Measurements from ENCODE around the gene RAB3D. TPM values are rescaled to one million over a fixed set of nuclear protein-coding genes. Genes with fewer than 3 reads are reported as not detected.

RAB3D gene
- total and polyA plus RNA-seq, 10 of the 15 experiments (the other 5 are each of a cell fraction or from before 2014, with no cell fraction given), result 1.1 to 15.7 (median 6.2) TPM

- intact Hi-C loops (cut with micrococcal nuclease; ENCODE audit: unreplicated experiment), result no loop called here
- H3K4me1 ChIP-seq (ENCODE audit: control insufficient read depth, insufficient read depth, low read length), result peaks cover 4% of the 10 kb centered on the region; the same call in 1 of the 2 replicates
- ATAC-seq (no peak), DNase-seq (ENCODE audit: low read depth, low spot score) (no peak), FAIRE-seq (no peak)
- in situ Hi-C loops (cut with MboI), result no loop called here
- no peak overlapping the region for H3K27ac ChIP-seq (ENCODE audit: control insufficient read depth, insufficient read depth)
- ChIA-PET CTCF (interaction anchor here (0.6 kb wide), 1 partner anchor 39 kb away, joined by 3 read pairs; no protein-coding TSS in a partner anchor), SMC1A (ENCODE audit: uncharacterized antibody, unreplicated experiment) (interaction anchor here (1.5 kb wide), 1 partner anchor 13 kb away, joined by 3 read pairs; the partner anchor contains the start of gene CCDC159), RAD21 (ENCODE audit: unreplicated experiment) (no interaction called here), POLR2A (interaction anchor here (0.7 kb wide), 1 partner anchor 130 kb away, joined by 4 read pairs; no protein-coding TSS in a partner anchor)
- no peaks in the 10 kb centered on the region for H3K36me3 ChIP-seq (ENCODE audit: control insufficient read depth in 2 of 2, insufficient read depth in 2 of 2, low read length in 1 of 2)
- H3K9me3 ChIP-seq (replicated peaks; ENCODE audit: control insufficient read depth, insufficient read depth, low read length), result no peaks in the 10 kb centered on the region
- no TSS peak for BruUV-seq (replicated peaks)
- no peak overlapping the region for H3K4me2 ChIP-seq (ENCODE audit: control insufficient read depth, insufficient read depth)
- TF ChIP-seq JUND (IDR thresholded peaks at IDR 0.05; ENCODE audit: low read depth, low read length), result no peak
- no peak for TF ChIP-seq CBX3 (IDR thresholded peaks at IDR 0.05; ENCODE audit: borderline replicate concordance, low read depth)
- TF ChIP-seq SREBF2 (IDR thresholded peaks at IDR 0.05; ENCODE audit: low read length), result no peak
- no peak for TF ChIP-seq ZNF207 (IDR thresholded peaks at IDR 0.05; ENCODE audit: borderline replicate concordance)
- no peak for TF ChIP-seq KLF5 (IDR thresholded peaks at IDR 0.05; ENCODE audit: partially characterized antibody)
- TF ChIP-seq NFYA (IDR thresholded peaks at IDR 0.05; ENCODE audit: borderline replicate concordance, low read depth, low read length), result no peak
- no peak for TF ChIP-seq YBX1 (IDR thresholded peaks at IDR 0.05)
- no peak for TF ChIP-seq MYB (IDR thresholded peaks at IDR 0.05; ENCODE audit: borderline replicate concordance, low read depth, low read length)
- no peak for TF ChIP-seq REST (IDR thresholded peaks at IDR 0.05; ENCODE audit: low read depth, low read length)
- no peak for TF ChIP-seq ASH2L (IDR thresholded peaks at IDR 0.05; ENCODE audit: borderline replicate concordance, low read depth)
- no peak for TF ChIP-seq ZBTB11 (CRISPR knock-in tag; IDR thresholded peaks at IDR 0.05)
- no peak for TF ChIP-seq RUNX3 (IDR thresholded peaks at IDR 0.05; ENCODE audit: low read length)
- no peak overlapping the region for H2AFZ ChIP-seq (ENCODE audit: control insufficient read depth, low read depth, low read length)
- H4K20me1 ChIP-seq (ENCODE audit: control insufficient read depth, insufficient read depth), result no peaks in the 10 kb centered on the region
- no peaks in the 10 kb centered on the region for H3K27me3 ChIP-seq (replicated peaks in 1 of 2; ENCODE audit: control insufficient read depth in 2 of 2, insufficient read depth in 2 of 2, low read length in 1 of 2)
- no peak overlapping the region for H3K4me3 ChIP-seq
- no peak overlapping the region for H3K9ac ChIP-seq (ENCODE audit: control insufficient read depth, insufficient read depth, low read length)
- WGBS (ENCODE audit: insufficient coverage, insufficient replicate concordance, low lambda C conversion rate, missing lambda C conversion rate), result 86% methylated on average over 11 of the region's 11 CpGs
- H3K79me2 ChIP-seq (ENCODE audit: control insufficient read depth, insufficient read depth, low read length), result no peaks in the 10 kb centered on the region
These were observed 20.0 kb upstream of the RAB3D start for GRCh38 chr19:11359421-11359820.

All from GM12878 (cell line).